Nucleus accumbens (tissue), 56 donors: ENCODE results near the gene THEM5.
"Not testable (repeated sequence)": the region's sequence is repeated elsewhere in the genome, so short reads cannot be mapped to it uniquely, and the experiment has no call there.

Experiments
- DNase-seq, 56 donors: peaks; one replicate each; lab custom pipeline; 2025; lab: John Stamatoyannopoulos, UW

Gene THEM5

GRCh38 chr1:151868486-151868885 is 15.0 kb upstream of the THEM5 start:
- DNase-seq = no peak

GRCh38 chr1:151867765-151868411 is 14.4 kb upstream of the THEM5 start:
- peak in 2 of 56 donors; percentile 8 to 9 for DNase-seq

DNA sequence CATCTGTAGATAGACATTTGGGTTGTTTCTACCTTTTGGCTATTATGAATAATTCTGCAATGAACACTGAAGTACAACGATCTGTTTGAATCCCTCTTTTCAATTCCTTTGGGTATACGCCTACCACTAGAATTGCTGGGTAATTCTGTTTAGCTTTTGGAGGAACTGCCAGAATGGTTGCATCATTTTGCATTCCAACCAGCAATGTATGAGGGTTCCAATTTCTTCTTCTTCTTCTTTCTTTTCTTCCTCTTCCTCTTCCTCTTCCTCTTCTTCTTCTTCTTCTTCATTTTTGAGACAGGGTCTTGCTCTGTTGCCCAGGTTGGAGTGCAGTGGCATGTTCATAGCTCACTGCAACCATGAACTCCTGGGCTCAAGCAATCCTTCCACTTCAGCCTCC is 13.8 kb upstream of the THEM5 start:
- DNase-seq = no peak

- DNase-seq = no peak
Observed at GRCh38 chr1:151864411-151864810, 10.9 kb upstream of the THEM5 start.

DNA sequence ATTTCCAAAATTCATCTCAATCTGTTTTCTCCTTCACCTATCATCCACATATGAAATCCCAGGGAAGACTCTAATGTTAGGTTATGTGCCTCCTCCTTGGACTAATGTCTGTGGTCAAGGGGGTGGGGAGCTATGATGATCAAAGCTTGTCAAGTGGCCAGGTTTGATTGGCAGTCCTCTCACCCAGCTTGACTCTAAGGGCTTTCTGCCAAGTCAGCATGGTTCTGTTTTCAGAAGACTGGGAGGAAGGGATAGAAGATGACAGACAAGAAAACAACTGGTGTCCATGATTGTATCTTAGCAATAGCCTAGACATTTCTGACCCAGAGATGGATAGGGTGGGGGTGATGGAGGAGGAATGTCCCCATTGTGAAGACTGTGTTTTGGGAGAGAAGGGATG is 9.1 kb upstream of the THEM5 start:
- no peak for DNase-seq

- no peak for DNase-seq
Observed at GRCh38 chr1:151860504-151861187, 7.1 kb upstream of the THEM5 start.

GRCh38 chr1:151859891-151860293 is 6.4 kb upstream of the THEM5 start:
- no peak for DNase-seq

GRCh38 chr1:151858886-151859665 is 5.6 kb upstream of the THEM5 start:
- no peak for DNase-seq

- DNase-seq = no peak
Observed at GRCh38 chr1:151858030-151858746, 4.7 kb upstream of the THEM5 start.

DNA sequence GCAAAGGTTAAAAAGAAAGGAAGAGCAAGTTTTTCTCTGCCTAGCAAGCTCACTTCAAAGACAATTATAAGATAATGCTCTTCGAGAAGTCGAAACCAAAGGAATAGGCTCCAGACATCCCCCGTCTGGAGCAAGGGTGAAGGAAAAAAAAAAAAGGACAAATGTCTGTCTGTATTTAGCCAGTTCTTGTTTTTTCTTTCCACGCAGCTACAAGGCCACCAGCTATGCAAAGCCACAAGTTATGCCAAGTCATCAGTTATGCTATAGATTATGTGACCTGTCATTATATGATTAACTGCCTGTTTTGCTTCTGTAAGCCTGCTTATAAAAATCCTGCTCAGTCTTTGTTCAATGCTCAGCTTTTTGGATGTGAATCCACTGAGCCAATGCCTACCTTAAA is 2.4 kb upstream of the THEM5 start:
- no peak for DNase-seq

GRCh38 chr1:151855516-151855915 is 2.0 kb upstream of the THEM5 start:
- DNase-seq = not testable (repeated sequence)

DNA sequence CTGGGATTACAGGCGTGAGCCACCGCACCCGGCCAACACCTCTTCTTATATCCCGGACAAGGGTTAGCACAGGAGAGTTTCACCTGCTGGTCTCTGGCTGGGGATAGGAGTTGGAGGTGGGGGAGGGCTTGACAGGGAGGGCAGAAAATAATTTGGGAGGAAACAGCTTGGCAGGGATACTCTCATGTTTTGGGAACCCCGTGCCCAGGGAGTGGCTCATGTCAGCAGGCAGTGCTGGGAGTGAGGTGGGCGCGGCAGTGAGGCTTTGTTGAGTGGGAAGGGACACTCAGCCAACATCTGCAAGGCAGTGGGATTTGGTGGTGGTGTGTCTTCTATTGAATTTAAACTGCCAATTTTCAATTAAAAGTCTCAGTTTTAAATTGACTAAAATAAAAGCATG is 1.1 kb upstream of the THEM5 start:
- DNase-seq = no peak

- DNase-seq = no peak
Observed at GRCh38 chr1:151852733-151853132, 779 bp downstream of the THEM5 start.

- no peak for DNase-seq
Observed at GRCh38 chr1:151851886-151852285, 1.6 kb downstream of the THEM5 start.

DNA sequence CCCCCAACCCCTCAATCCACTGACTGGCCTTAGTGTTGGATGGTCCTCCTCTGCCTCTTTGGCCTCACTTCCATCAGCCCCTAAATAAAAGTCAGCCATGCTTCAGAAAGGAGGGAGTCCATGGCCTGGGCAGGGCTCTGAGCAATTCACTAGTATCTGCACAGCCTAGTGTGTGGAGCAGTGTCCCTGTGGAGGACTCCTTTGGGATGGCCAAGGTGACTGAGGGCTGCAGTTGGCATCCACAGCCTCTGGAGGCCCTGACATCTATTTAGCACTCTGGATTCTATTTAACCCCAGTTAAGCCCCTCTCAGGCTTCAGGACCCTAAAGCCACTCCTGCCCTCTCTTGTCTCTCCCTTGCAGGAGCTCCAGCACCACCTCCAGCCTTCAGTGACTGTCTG is 3.6 kb downstream of the THEM5 start:
- DNase-seq = no peak

DNA sequence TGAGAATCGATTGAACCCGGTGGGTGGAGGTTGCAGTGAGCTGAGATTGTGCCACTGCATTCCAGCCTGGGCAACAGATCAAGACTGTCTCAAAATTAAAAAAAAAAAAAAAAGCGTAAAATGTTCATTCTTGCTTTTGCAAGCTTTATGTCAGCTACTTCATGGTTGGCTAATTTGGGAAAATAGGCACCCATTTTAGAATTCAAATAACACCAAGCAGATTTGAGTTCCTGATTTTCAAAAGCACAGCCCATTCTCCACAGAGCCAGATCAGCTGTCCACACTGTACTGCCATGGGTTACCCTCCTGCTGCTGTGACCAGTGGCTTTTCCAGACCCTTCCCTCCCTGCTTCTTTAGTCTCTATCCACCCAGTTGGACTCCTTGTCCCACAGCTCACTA is 4.4 kb downstream of the THEM5 start:
- DNase-seq = no peak

DNA sequence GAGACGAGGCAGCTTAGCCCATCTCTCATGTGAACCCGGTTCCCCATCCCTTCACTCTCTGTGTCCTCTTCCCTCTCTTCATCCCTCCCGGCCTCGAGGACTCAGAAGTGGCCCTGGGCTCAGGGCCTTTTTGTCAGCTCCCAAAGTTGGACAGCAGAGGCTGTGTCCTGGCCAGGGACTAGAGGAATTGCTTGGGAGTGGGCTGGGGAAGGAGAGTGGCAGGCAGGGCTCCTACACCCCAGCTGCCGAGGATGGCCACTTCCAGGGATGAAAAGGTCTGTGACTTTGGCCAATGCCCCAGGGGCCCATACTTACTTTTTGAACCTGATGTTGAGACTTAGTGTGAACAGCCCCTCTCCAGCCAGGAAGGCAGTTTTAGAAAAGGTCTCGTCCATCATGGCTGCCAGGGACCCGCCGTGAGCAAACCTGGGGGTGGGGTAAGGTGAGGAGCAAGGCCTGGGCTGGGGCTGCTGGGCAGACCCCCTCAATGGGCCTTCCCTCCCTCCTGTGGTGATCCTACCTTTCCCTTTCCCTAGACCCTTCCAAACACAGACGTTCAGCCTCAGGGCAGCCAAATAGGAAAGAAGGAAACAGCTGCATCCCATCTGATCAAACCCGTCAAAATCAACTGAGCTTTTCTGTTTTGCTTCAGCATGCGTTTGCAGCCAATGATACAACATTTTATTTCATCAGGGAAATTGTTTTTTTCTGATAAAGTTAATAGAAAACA is 5.5 kb downstream of the THEM5 start:
- DNase-seq = no peak

- no peak for DNase-seq
Observed at GRCh38 chr1:151846686-151847237, 6.8 kb downstream of the THEM5 start.

- DNase-seq = no peak
Observed at GRCh38 chr1:151846062-151846568, 7.4 kb downstream of the THEM5 start.

GRCh38 chr1:151843398-151843797 is 10.1 kb downstream of the THEM5 start:
- DNase-seq = no peak
